ENCODE measurements around the gene NTM. TPM values are rescaled to one million over a fixed set of nuclear protein-coding genes. Genes with fewer than 3 reads are reported as not detected.
"Not testable (repeated sequence)": the region's sequence is repeated elsewhere in the genome, so short reads cannot be mapped to it uniquely, and the experiment has no call there.

NTM gene
- total RNA-seq, 1 donor from 2014 or later = 82.7 TPM

GRCh38 chr11:131418189-131418588 lies 47.8 kb downstream of the NTM start:
- no peaks in the 10 kb centered on the region for H3K36me3 Mint-ChIP-seq (ENCODE audit: unreplicated experiment)
- TF ChIP-seq CTCF (IDR thresholded peaks at IDR 0.05) = no peak
- H3K4me1 Mint-ChIP-seq (ENCODE audit: unreplicated experiment) = no peaks in the 10 kb centered on the region
- DNase-seq (ENCODE audit: extremely low spot score, unreplicated experiment) = no peak
- no peak overlapping the region for H3K4me3 Mint-ChIP-seq (ENCODE audit: unreplicated experiment)
- no peaks in the 10 kb centered on the region for H3K9me3 Mint-ChIP-seq (ENCODE audit: unreplicated experiment)
- H3K27me3 Mint-ChIP-seq (ENCODE audit: unreplicated experiment) = peaks cover 2% of the 10 kb centered on the region
- H3K27ac Mint-ChIP-seq (ENCODE audit: unreplicated experiment) = no peak overlapping the region

- no peaks in the 10 kb centered on the region for H3K9me3 Mint-ChIP-seq (ENCODE audit: unreplicated experiment)
- H3K4me3 Mint-ChIP-seq (ENCODE audit: unreplicated experiment) = no peak overlapping the region
- no peak overlapping the region for H3K27ac Mint-ChIP-seq (ENCODE audit: unreplicated experiment)
- H3K36me3 Mint-ChIP-seq (ENCODE audit: unreplicated experiment) = no peaks in the 10 kb centered on the region
- peaks cover 2% of the 10 kb centered on the region for H3K27me3 Mint-ChIP-seq (ENCODE audit: unreplicated experiment)
- no peak for DNase-seq (ENCODE audit: extremely low spot score, unreplicated experiment)
- TF ChIP-seq CTCF (IDR thresholded peaks at IDR 0.05) = no peak
- no peaks in the 10 kb centered on the region for H3K4me1 Mint-ChIP-seq (ENCODE audit: unreplicated experiment)
Measured at GRCh38 chr11:131421066-131421855, 50.8 kb downstream of the NTM start.

GRCh38 chr11:131422029-131422428 lies 51.6 kb downstream of the NTM start:
- Mint-ChIP-seq H3K27ac (ENCODE audit: unreplicated experiment) (no peak overlapping the region), H3K4me1 (ENCODE audit: unreplicated experiment) (no peaks in the 10 kb centered on the region), H3K4me3 (ENCODE audit: unreplicated experiment) (no peak overlapping the region), H3K9me3 (ENCODE audit: unreplicated experiment) (no peaks in the 10 kb centered on the region), H3K27me3 (ENCODE audit: unreplicated experiment) (peaks cover 2% of the 10 kb centered on the region), H3K36me3 (ENCODE audit: unreplicated experiment) (no peaks in the 10 kb centered on the region)
- TF ChIP-seq CTCF (IDR thresholded peaks at IDR 0.05) = no peak
- no peak for DNase-seq (ENCODE audit: extremely low spot score, unreplicated experiment)

- peaks cover 2% of the 10 kb centered on the region for H3K27me3 Mint-ChIP-seq (ENCODE audit: unreplicated experiment)
- no peak for DNase-seq (ENCODE audit: extremely low spot score, unreplicated experiment)
- H3K4me3 Mint-ChIP-seq (ENCODE audit: unreplicated experiment) = no peak overlapping the region
- H3K4me1 Mint-ChIP-seq (ENCODE audit: unreplicated experiment) = no peaks in the 10 kb centered on the region
- TF ChIP-seq CTCF (IDR thresholded peaks at IDR 0.05) = no peak
- H3K27ac Mint-ChIP-seq (ENCODE audit: unreplicated experiment) = no peak overlapping the region
- H3K9me3 Mint-ChIP-seq (ENCODE audit: unreplicated experiment) = no peaks in the 10 kb centered on the region
- no peaks in the 10 kb centered on the region for H3K36me3 Mint-ChIP-seq (ENCODE audit: unreplicated experiment)
Measured at GRCh38 chr11:131422496-131422895, 52.1 kb downstream of the NTM start.

- H3K4me3 Mint-ChIP-seq (ENCODE audit: unreplicated experiment) = no peak overlapping the region
Measured at GRCh38 chr11:131423688-131424087, 53.3 kb downstream of the NTM start.

GRCh38 chr11:131424257-131424876 lies 54.0 kb downstream of the NTM start:
- H3K27ac Mint-ChIP-seq (ENCODE audit: unreplicated experiment); H3K9me3 Mint-ChIP-seq (ENCODE audit: unreplicated experiment); H3K36me3 Mint-ChIP-seq (ENCODE audit: unreplicated experiment); H3K4me3 Mint-ChIP-seq (ENCODE audit: unreplicated experiment); DNase-seq (ENCODE audit: extremely low spot score, unreplicated experiment); H3K27me3 Mint-ChIP-seq (ENCODE audit: unreplicated experiment); H3K4me1 Mint-ChIP-seq (ENCODE audit: unreplicated experiment): not testable (repeated sequence)

More at GRCh38 chr11:131423688-131424087, 53.3 kb downstream of the NTM start:
- DNase-seq (ENCODE audit: extremely low spot score, unreplicated experiment) = no peak
- H3K9me3 Mint-ChIP-seq (ENCODE audit: unreplicated experiment) = no peaks in the 10 kb centered on the region
- no peak for TF ChIP-seq CTCF (IDR thresholded peaks at IDR 0.05)
- no peak overlapping the region for H3K27ac Mint-ChIP-seq (ENCODE audit: unreplicated experiment)
- H3K4me1 Mint-ChIP-seq (ENCODE audit: unreplicated experiment) = no peaks in the 10 kb centered on the region
- no peaks in the 10 kb centered on the region for H3K27me3 Mint-ChIP-seq (ENCODE audit: unreplicated experiment)
- no peaks in the 10 kb centered on the region for H3K36me3 Mint-ChIP-seq (ENCODE audit: unreplicated experiment)

Measured in osteocyte (in vitro differentiated cells).